Endothelial cell of umbilical vein (primary cell): ENCODE data around the gene TPPP2.

ENCODE experiments used
- FOS ChIP-seq: IDR thresholded peaks from 2 replicates; pipeline ENCODE4 v1.6.1; 2011; ENCODE audit warnings: mild to moderate bottlenecking, low read length, moderate library complexity, borderline replicate concordance; ENCODE audit not compliant: insufficient read depth
- MYC ChIP-seq: IDR thresholded peaks from one replicate; pipeline ENCODE4 v1.6.1; 2011; ENCODE audit warnings: mild to moderate bottlenecking, low read depth, low read length
- POLR2A ChIP-seq: IDR thresholded peaks from 2 replicates; pipeline ENCODE4 v1.6.1; 2012; ENCODE audit warnings: low read depth, mild to moderate bottlenecking, control low read depth, low read length
- TF ChIP-seq, protein P1 (sequence below), 2 donors: IDR thresholded peaks; 1 replicate in 1 of 2; 2 replicates in 1 of 2; pipeline ENCODE4 v1.5.1; 2011; ENCODE audit warnings: low read length in 2 of 2, mild to moderate bottlenecking in 2 of 2, moderate library complexity in 2 of 2, control low read depth in 1 of 2, inconsistent platforms in 1 of 2, low read depth in 1 of 2; ENCODE audit not compliant: insufficient read depth in 1 of 2; ENCODE audit errors: extremely low read depth in 1 of 2
- TF ChIP-seq, protein P2 (sequence below): IDR thresholded peaks from 2 replicates; pipeline ENCODE4 v1.6.1; 2011; ENCODE audit not compliant: insufficient read depth, insufficient read length

DNA sequence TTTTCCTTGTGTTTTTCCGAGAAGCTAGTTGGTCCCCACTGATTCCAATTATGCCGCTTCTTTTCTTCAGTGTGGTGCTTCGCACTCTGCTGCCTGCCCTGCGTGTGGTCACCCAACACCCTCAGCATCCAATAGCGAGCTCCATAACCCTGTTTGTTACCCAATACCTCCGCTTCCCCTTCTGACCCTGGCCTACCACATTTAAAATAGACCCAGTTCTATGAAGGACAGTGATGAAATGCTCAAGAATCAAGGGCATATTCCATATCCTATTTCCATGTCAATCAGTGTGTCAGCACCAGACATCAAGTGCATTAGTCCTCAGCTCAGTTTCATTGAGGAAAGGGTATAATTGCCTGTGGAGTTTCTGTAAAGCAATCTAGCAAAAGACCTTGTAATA is 14.7 kb upstream of the TPPP2 start:
- TF ChIP-seq, protein P1, sequence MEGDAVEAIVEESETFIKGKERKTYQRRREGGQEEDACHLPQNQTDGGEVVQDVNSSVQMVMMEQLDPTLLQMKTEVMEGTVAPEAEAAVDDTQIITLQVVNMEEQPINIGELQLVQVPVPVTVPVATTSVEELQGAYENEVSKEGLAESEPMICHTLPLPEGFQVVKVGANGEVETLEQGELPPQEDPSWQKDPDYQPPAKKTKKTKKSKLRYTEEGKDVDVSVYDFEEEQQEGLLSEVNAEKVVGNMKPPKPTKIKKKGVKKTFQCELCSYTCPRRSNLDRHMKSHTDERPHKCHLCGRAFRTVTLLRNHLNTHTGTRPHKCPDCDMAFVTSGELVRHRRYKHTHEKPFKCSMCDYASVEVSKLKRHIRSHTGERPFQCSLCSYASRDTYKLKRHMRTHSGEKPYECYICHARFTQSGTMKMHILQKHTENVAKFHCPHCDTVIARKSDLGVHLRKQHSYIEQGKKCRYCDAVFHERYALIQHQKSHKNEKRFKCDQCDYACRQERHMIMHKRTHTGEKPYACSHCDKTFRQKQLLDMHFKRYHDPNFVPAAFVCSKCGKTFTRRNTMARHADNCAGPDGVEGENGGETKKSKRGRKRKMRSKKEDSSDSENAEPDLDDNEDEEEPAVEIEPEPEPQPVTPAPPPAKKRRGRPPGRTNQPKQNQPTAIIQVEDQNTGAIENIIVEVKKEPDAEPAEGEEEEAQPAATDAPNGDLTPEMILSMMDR (IDR thresholded peaks at IDR 0.05; ENCODE audit: extremely low read depth in 1 of 2, insufficient read depth in 1 of 2, low read depth in 1 of 2, low read length in 2 of 2) = no peak
- TF ChIP-seq POLR2A = no peak
- no peak for TF ChIP-seq MYC
- TF ChIP-seq, protein P2, sequence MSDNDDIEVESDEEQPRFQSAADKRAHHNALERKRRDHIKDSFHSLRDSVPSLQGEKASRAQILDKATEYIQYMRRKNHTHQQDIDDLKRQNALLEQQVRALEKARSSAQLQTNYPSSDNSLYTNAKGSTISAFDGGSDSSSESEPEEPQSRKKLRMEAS = no peak
- no peak for TF ChIP-seq FOS
